Measurements from ENCODE around the gene ACOT8.

ACOT8 gene

DNA sequence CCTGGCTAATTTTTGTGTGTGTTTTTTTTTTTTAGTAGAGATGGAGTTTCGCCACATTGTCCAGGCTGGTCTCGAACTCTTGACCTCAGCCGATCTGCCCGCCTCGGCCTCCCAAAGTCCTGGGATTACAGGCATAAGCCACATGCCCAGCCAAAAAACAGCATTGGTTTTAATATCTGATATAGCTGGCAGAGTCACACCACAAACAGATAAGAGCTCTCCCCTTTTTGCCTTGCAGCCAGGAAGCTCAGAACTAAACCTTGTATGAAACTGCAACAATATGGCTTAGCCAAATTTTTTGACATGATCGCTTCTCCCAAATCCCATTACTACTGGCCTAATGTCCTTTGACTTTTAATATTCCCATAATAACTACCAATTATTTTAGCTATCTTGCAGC lies 4.9 kb downstream of the ACOT8 start:
- TF ChIP-seq, protein P1, sequence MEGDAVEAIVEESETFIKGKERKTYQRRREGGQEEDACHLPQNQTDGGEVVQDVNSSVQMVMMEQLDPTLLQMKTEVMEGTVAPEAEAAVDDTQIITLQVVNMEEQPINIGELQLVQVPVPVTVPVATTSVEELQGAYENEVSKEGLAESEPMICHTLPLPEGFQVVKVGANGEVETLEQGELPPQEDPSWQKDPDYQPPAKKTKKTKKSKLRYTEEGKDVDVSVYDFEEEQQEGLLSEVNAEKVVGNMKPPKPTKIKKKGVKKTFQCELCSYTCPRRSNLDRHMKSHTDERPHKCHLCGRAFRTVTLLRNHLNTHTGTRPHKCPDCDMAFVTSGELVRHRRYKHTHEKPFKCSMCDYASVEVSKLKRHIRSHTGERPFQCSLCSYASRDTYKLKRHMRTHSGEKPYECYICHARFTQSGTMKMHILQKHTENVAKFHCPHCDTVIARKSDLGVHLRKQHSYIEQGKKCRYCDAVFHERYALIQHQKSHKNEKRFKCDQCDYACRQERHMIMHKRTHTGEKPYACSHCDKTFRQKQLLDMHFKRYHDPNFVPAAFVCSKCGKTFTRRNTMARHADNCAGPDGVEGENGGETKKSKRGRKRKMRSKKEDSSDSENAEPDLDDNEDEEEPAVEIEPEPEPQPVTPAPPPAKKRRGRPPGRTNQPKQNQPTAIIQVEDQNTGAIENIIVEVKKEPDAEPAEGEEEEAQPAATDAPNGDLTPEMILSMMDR (IDR thresholded peaks at IDR 0.05; ENCODE audit: borderline replicate concordance, control extremely low read depth, extremely low read depth, insufficient read depth, missing control alignments) = no peak
- in situ Hi-C loops (cut with MboI; ENCODE audit: low sequenced_read_pairs, unreplicated experiment) = no loop called here
- no peak for DNase-seq (ENCODE audit: low spot score)

DNA sequence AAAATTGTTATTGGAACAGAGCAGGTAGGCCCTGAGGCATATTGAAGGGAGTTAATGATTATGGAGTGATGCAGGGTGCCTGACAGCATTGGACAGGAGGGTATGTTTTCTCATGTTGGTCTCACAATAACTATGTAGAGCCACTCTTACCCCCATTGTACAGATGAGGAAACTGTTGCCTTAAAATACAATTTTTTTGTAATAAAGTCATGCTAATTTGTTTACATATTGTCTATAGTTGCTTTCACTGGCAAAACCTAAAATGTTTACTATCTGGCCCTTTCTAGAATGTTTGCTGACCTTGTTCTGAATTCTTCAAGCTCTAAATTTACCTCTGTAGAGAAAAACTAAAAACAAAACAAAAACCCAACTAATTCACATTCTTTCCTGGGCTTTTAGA lies 5.7 kb downstream of the ACOT8 start:
- TF ChIP-seq, protein P1 (IDR thresholded peaks at IDR 0.05; ENCODE audit: borderline replicate concordance, control extremely low read depth, extremely low read depth, insufficient read depth, missing control alignments) = no peak
- DNase-seq (ENCODE audit: low spot score) = no peak
- in situ Hi-C loops (cut with MboI; ENCODE audit: low sequenced_read_pairs, unreplicated experiment) = no loop called here

DNA sequence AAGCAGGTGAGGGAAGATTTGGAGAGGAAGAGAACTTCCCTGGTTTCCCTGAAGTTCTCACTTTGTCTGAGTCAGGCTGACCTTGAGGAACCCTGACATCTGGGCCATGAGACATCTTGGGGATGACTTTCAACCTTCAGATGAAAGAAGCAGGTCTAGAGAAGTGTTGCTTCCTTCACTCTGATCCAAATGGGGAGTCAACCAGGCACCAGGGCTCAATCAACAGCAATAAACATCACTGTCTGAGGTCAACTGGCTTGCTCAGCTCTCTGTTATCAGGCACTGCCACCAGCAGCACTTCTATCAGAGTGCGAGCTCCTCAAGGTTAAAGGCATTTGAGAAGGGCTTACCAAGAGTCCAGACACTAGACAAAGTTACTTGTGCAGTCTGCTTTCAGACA lies 6.3 kb downstream of the ACOT8 start:
- no peak for DNase-seq (ENCODE audit: low spot score)
- in situ Hi-C loops (cut with MboI; ENCODE audit: low sequenced_read_pairs, unreplicated experiment) = no loop called here
- TF ChIP-seq, protein P1 (IDR thresholded peaks at IDR 0.05; ENCODE audit: borderline replicate concordance, control extremely low read depth, extremely low read depth, insufficient read depth, missing control alignments) = no peak

DNA sequence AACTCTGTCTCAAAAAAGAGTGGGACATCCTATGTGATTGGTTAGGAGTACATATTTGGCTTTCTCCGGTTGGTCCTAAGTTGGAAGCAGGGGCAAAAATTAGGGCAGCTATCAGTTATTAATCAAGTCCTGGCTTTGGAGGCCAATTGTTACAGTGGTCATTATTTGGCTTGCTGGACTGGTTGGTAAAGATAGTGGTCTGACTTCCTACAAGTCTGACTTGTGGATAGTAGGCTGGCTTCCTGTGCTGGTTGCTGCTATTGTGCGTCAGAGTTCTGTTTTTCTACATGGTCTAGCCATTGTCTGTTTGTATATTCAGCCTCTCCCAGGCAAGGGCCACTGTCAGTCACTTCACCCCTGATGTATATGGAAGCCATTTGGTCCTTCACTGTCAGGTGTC lies 7.0 kb downstream of the ACOT8 start:
- TF ChIP-seq, protein P1 (IDR thresholded peaks at IDR 0.05; ENCODE audit: borderline replicate concordance, control extremely low read depth, extremely low read depth, insufficient read depth, missing control alignments) = no peak
- in situ Hi-C loops (cut with MboI; ENCODE audit: low sequenced_read_pairs, unreplicated experiment) = no loop called here
- no peak for DNase-seq (ENCODE audit: low spot score)

DNA sequence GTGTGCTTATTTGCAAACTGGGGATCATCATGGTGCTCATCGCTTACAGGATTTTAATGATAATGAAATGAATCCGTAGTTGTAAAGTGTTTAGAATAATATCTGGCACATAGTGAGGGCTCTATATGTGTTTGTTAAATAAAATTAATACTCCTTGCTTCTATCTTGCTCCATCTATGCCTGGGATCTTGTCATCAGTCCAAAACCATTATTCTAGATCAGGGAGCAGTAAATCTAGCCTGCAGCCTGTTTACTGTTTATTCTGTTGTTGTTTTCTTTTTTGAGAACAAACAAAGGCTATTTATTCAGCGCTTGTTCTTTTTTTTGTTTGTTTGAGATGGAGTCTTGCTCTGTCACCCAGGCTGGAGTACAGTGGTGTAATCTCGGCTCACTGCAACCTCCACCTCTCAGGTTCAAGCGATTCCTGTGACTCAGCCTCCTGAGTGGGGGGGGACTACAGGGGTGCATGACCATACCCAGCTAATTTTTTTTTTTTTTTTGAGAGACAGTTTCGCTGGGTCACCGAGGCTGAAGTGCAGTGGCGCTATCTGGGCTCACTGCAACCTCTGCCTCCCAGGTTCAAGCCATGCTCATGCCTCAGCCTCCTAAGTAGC lies 8.1 kb downstream of the ACOT8 start:
- in situ Hi-C loops (cut with MboI; ENCODE audit: low sequenced_read_pairs, unreplicated experiment) = no loop called here
- DNase-seq (ENCODE audit: low spot score) = no peak
- TF ChIP-seq, protein P1 (IDR thresholded peaks at IDR 0.05; ENCODE audit: borderline replicate concordance, control extremely low read depth, extremely low read depth, insufficient read depth, missing control alignments) = no peak

DNA sequence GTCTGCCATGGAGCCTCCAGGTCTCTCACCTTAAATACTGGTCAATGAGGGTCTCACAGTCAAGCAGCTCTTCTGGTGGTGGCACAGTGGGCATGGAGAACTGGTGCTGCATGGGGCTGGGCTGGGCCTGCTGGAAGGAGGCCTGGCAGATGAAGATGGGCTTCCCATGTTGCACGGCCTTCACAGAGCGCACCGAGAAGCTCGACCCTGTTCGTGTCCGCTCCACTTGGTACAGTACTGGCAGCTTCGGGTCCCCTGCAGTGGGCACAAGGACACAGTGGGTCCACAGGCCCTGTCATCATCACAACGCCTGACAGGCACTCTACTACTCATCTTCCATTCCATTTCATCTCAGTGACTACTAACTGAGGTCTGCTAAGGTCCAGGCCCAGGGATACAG lies 8.8 kb downstream of the ACOT8 start:
- in situ Hi-C loops (cut with MboI; ENCODE audit: low sequenced_read_pairs, unreplicated experiment) = no loop called here
- no peak for DNase-seq (ENCODE audit: low spot score)
- TF ChIP-seq, protein P1 (IDR thresholded peaks at IDR 0.05; ENCODE audit: borderline replicate concordance, control extremely low read depth, extremely low read depth, insufficient read depth, missing control alignments) = no peak

All from GM13976 (cell line).